OCI-LY1 (cell line): Measurements from ENCODE around the gene DCBLD2.

Experiments used
- H2AFZ ChIP-seq: fragments of 200-600 bp; sonication (generic), shearing (Covaris generic); 2 replicates; pipeline ENCODE4 v1.6.0; 2014; ENCODE audit warnings: antibody characterized with exemption, mild to moderate bottlenecking, low read length
- H3F3A ChIP-seq: fragments of 200-600 bp; sonication (generic), shearing (Covaris generic); 2 replicates; pipeline ENCODE4 v1.6.0; 2014; ENCODE audit warnings: mild to moderate bottlenecking, antibody characterized with exemption, low read length, moderate library complexity; ENCODE audit not compliant: insufficient read depth
- H3K27ac ChIP-seq: fragments of 200-600 bp; sonication (generic); 2 replicates; pipeline ENCODE4 v1.5.1; 2014; ENCODE audit warnings: low read length, mixed run types, mild to moderate bottlenecking, low read depth; ENCODE audit not compliant: poor library complexity, severe bottlenecking
- H3K27me3 ChIP-seq: fragments of 200-600 bp; sonication (generic); 2 replicates; pipeline ENCODE4 v1.6.0; 2014; ENCODE audit warnings: antibody characterized with exemption, mild to moderate bottlenecking, low read length, moderate library complexity; ENCODE audit not compliant: insufficient read depth
- H3K36me3 ChIP-seq: fragments of 200-600 bp; sonication (generic); 2 replicates; pipeline ENCODE4 v1.6.1; 2014; ENCODE audit warnings: mild to moderate bottlenecking, antibody characterized with exemption, low read length, moderate library complexity, mixed read lengths; ENCODE audit not compliant: insufficient read depth
- H3K4me1 ChIP-seq: fragments of 200-600 bp; sonication (generic); 2 replicates; pipeline ENCODE4 v1.5.1; 2014; ENCODE audit warnings: mild to moderate bottlenecking, low read length, moderate library complexity; ENCODE audit not compliant: insufficient read depth, severe bottlenecking
- H3K4me2 ChIP-seq: fragments of 200-600 bp; sonication (generic), shearing (Covaris generic); 2 replicates; pipeline ENCODE4 v1.6.1; 2014; ENCODE audit warnings: low read length
- H3K4me3 ChIP-seq: fragments of 200-600 bp; sonication (generic); 2 replicates; pipeline ENCODE4 v1.5.1; 2014; ENCODE audit warnings: low read length, low read depth, mild to moderate bottlenecking, mixed read lengths; ENCODE audit not compliant: poor library complexity, severe bottlenecking
- H3K79me2 ChIP-seq: fragments of 200-600 bp; shearing (Covaris generic); 2 replicates; pipeline ENCODE4 v1.6.1; 2016; ENCODE audit warnings: mixed run types, low read length, mixed read lengths; ENCODE audit not compliant: insufficient read depth
- H3K9ac ChIP-seq: fragments of 200-600 bp; sonication (generic), shearing (Covaris generic); 2 replicates; pipeline ENCODE4 v1.6.1; 2014; ENCODE audit warnings: mild to moderate bottlenecking, low read length, mixed read lengths
- H3K9me2 ChIP-seq: fragments of 200-600 bp; sonication (generic), shearing (Covaris generic); 2 replicates; pipeline ENCODE4 v1.6.1; 2014; ENCODE audit warnings: low read depth, mild to moderate bottlenecking, low read length, mixed read lengths
- H3K9me3 ChIP-seq: fragments of 200-600 bp; shearing (Covaris generic); 2 replicates; pipeline ENCODE4 v1.6.1; 2014; ENCODE audit warnings: low read length, mixed read lengths
- H4K20me1 ChIP-seq: fragments of 200-600 bp; sonication (generic), shearing (Covaris generic); 2 replicates; pipeline ENCODE4 v1.6.0; 2016; ENCODE audit warnings: mild to moderate bottlenecking, low read length; ENCODE audit not compliant: insufficient read depth
- CTCF ChIP-seq: fragments of 200-600 bp; sonication (generic), shearing (Covaris generic); IDR thresholded peaks from 2 replicates; pipeline ENCODE4 v1.5.1; 2017; ENCODE audit warnings: mild to moderate bottlenecking, antibody characterized with exemption, low read length, moderate library complexity, mixed read lengths
- EZH2 ChIP-seq: fragments of 200-600 bp; sonication (generic), shearing (Covaris generic); IDR thresholded peaks from 2 replicates; pipeline ENCODE4 v1.8.0; 2017; ENCODE audit warnings: borderline replicate concordance, mixed run types, mild to moderate bottlenecking, antibody characterized with exemption, low read length, moderate library complexity, mixed read lengths

Gene DCBLD2

GRCh38 chr3:98775459-98776139 is 125.9 kb downstream of the DCBLD2 start:
- Histone ChIP-seq H3K9me2 (no peaks in the 10 kb centered on the region), H2AFZ (no peak overlapping the region), H3K79me2 (no peaks in the 10 kb centered on the region), H3F3A (no peaks in the 10 kb centered on the region), H3K4me2 (no peak overlapping the region), H3K4me3 (no peak overlapping the region), H4K20me1 (no peaks in the 10 kb centered on the region), H3K27me3 (no peaks in the 10 kb centered on the region), H3K9ac (no peak overlapping the region), H3K4me1 (no peaks in the 10 kb centered on the region), H3K27ac (no peak overlapping the region), H3K9me3 (no peaks in the 10 kb centered on the region), H3K36me3 (no peaks in the 10 kb centered on the region)
- TF ChIP-seq EZH2 (no peak), CTCF (no peak)

- Histone ChIP-seq H3K27ac (no peak overlapping the region), H3K4me2 (no peak overlapping the region), H3K27me3 (no peaks in the 10 kb centered on the region), H3F3A (no peaks in the 10 kb centered on the region), H3K79me2 (no peaks in the 10 kb centered on the region), H4K20me1 (no peaks in the 10 kb centered on the region), H3K9ac (no peak overlapping the region), H3K4me3 (no peak overlapping the region), H3K9me3 (no peaks in the 10 kb centered on the region), H3K36me3 (no peaks in the 10 kb centered on the region), H2AFZ (no peak overlapping the region), H3K4me1 (no peaks in the 10 kb centered on the region), H3K9me2 (no peaks in the 10 kb centered on the region)
- no peak for TF ChIP-seq EZH2
- no peak for TF ChIP-seq CTCF
These were observed 129.5 kb downstream of the DCBLD2 start for GRCh38 chr3:98772022-98772421.

- Histone ChIP-seq H3K9me2 (no peaks in the 10 kb centered on the region), H3K79me2 (no peaks in the 10 kb centered on the region), H4K20me1 (no peaks in the 10 kb centered on the region), H3K27me3 (no peaks in the 10 kb centered on the region), H3K4me1 (no peaks in the 10 kb centered on the region), H3K4me3 (no peak overlapping the region), H3K9me3 (no peaks in the 10 kb centered on the region), H3K27ac (no peak overlapping the region), H3F3A (no peaks in the 10 kb centered on the region), H2AFZ (no peak overlapping the region), H3K4me2 (no peak overlapping the region), H3K9ac (no peak overlapping the region), H3K36me3 (no peaks in the 10 kb centered on the region)
- no peak for TF ChIP-seq EZH2
- no peak for TF ChIP-seq CTCF
These were observed 131.0 kb downstream of the DCBLD2 start for GRCh38 chr3:98770261-98771039.
